Measurements from ENCODE around the gene RPL41.
A peak's percentile ranks its signal among the peaks of the same experiment; 100 is the strongest.
"Not testable (repeated sequence)": the region's sequence is repeated elsewhere in the genome, so short reads cannot be mapped to it uniquely, and the experiment has no call there.

Gene RPL41

GRCh38 chr12:56103066-56103711 is 13.2 kb upstream of the RPL41 start:
- DNase-seq (ENCODE audit: low spot score) = no peak

- no peak for DNase-seq (ENCODE audit: low spot score)
These were observed 12.7 kb upstream of the RPL41 start for GRCh38 chr12:56103823-56104108.

DNA sequence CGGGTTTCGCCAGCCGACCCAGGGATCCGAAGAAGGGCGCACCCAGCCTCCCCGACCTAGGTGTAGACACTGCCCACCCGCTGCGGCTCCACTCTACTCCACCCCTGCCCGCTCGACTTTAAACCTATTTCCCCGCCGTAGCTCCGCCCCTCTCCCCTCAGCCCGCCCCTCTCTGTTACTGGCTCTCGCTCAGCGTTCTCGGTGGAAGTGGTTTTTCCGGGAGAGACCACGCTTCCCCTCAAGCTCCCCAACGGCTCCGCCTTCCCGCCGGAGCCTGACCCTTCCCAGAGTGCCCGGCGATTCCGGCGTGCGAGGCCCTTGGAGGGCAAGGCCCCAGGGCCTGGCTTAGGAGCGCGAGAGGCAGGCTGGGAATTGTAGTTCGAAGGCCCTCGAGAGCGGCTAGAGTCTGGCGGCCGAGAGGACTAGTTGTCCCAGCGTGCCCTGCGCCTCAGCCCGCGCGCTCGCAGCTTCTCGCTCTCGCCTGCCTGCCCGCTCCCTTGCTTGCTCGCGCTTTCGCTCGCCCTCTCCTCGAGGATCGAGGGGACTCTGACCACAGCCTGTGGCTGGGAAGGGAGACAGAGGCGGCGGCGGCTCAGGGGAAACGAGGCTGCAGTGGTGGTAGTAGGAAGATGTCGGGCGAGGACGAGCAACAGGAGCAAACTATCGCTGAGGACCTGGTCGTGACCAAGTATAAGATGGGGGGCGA is 12.2 kb upstream of the RPL41 start, which contains the start of gene PA2G4:
TSS of gene PA2G4 (plus strand) at position 451 of the 706 bp plus-strand sequence. CDS start at position 630, 179 bp downstream.
- peak; percentile 89 for DNase-seq (ENCODE audit: low spot score)

DNA sequence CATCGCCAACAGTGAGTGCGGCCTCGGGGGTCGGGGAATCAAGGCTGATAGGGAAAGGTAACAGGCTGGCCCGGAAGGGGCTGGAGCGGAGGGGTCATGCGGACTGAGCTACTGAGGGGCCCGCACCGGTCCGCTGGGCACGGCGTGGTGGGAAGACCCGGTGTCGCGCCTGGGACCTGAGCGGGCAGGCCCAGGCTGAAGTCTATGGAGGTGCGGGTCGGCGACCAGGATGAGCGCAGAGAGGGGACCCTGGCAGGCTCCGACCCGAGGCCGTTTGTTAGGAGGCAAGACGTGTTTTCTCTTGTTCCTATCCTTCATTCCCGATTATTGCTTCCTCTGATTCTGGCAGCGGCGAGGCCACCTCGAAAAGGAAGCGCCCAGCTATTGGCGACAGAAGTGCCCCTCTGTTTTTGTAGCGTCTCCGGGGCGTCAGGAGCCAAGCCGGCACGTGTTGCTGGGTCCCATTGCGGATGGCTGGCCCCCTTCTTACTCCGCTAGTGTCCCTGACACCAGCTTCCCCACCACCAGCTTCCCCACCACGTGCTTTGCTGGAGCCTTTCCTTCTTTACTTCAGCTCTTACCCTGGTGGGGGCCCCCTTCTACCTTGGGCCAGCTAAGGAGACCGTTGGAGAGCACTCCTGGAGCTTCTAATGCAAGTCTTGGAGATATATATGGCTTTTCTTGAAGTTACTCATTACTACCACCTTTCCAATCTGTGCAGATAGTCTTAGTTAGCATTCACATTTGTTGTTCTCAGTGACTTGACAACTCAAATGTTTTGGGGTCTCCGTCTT is 11.4 kb upstream of the RPL41 start:
- no peak for DNase-seq (ENCODE audit: low spot score)

DNA sequence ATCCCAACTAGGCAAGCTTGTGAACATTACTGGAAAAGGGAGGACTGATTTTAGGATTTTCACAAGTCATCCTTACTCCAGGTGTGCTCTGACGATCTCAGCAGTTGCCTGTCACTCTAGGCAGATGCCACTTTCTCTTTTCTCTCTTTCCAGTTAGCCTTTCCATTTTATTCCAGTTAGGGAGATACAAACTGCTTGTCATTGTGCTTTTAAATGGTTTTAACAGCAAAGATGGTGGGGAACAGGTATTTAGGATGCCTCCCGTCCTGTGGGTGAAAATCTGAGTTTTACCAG is 10.9 kb upstream of the RPL41 start:
- DNase-seq (ENCODE audit: low spot score) = no peak

- no peak for DNase-seq (ENCODE audit: low spot score)
These were observed 9.2 kb upstream of the RPL41 start for GRCh38 chr12:56107242-56107641.

DNA sequence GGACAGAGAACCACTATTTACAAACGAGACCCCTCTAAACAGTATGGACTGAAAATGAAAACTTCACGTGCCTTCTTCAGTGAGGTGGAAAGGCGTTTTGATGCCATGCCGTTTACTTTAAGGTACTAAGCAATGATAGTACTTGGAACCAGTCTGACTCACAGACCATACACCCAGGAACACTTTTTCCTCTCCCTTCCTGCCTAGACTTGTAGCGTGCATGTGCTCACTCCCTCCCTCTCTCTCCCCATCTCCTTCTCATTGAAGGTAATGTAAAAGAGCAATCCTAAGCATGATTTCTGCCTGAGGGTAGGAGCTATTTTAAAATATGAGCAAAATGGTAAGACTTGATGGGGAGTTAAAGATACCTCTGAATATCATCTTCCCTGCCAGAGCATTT is 5.9 kb upstream of the RPL41 start:
- DNase-seq (ENCODE audit: low spot score) = no peak

DNA sequence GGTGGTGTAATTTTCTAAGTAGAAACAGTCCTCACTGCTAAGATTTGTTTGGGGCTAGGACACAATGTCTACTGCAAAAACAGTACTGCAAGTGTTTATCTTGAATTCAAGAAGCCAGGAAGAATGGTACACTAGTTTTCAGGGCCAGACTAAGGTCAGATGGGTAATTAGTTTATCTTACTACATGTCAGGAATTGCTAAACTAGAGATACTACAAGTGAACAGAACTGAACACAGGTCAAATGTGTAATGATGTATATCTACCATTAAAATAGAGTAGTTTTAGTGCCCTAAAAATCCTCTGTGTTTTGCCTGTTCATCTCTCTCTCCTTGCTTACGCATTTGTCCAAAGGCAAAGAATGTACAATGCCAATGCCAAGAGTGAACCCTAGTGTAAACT is 2.3 kb upstream of the RPL41 start:
- DNase-seq (ENCODE audit: low spot score) = no peak

- no peak for DNase-seq (ENCODE audit: low spot score)
These were observed 1.1 kb upstream of the RPL41 start for GRCh38 chr12:56115329-56115728.

GRCh38 chr12:56117082-56117706 is 761 bp downstream of the RPL41 start:
- DNase-seq (ENCODE audit: low spot score) = not testable (repeated sequence)

DNA sequence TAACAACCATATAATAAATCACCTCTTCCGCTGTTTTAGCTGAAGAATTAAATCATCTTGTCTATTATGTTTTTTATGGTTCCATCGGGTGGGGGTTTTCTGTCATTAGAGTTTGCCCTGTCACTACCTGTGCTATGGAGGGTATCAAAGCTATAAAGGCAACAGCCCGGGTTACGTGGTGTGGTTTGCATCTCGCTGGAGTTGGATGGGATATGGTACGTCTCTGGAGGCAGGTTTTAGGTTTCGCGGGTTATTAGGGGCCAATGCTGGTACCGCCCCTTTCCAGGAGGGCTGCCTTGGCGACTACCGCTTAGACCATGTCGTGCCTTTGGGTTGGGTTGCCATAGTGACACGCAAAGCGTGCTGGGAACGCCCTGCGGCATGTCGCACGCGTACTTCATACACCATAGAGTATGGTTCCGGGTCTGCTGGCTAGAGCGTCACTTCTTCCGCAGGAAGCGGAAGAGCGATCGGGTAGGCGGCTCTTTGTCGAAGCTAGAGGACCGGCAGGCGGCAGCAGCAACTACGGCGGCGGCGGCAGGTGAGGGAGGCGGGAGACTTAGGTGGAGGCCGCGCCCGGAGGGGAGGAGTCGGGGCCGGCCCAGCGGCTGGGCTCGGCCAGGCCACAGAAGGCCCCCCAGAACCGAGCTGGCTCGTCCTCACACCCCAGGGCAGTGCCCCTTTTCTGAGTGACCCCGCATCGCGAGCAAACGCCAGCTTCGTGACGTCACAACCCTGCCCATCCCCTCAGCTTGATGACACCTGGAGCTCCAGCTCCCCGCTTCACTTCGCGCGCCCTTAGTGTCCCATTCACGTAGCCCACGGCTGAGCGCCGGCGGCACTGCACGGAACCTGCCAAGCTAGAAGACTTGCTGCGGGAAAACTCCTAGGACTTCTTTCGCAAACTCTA is 1.6 kb downstream of the RPL41 start, which contains the start of gene ZC3H10:
TSS of gene ZC3H10 (plus strand) at position 489 of the 910 bp plus-strand sequence. CDS start 2,297 bp downstream, outside the sequence.
- DNase-seq (ENCODE audit: low spot score) = peak; percentile 78

- no peak for DNase-seq (ENCODE audit: low spot score)
These were observed 2.4 kb downstream of the RPL41 start for GRCh38 chr12:56118688-56119357.

DNA sequence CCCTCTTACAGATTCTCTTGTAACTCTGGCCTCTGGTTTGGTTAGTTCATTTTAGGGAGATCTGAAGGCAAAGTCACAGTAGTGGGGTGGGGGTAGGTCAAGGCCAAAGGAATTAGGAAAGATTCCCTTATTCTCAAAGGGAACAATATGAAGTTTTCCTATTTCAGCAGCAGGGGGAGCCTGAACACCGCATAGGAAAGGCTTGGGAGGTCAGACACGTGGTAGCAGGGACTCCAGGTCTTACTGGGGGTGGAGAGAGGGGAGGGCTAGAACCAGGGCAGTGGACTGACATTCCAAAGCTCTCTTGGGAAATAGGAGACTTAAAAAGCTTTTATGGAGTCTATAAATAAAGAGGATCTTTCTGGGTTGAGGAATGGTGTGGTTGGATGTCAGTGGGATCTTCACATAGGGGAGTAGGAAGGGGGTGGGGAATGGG is 2.9 kb downstream of the RPL41 start:
- peak; percentile 95 for DNase-seq (ENCODE audit: low spot score)

DNA sequence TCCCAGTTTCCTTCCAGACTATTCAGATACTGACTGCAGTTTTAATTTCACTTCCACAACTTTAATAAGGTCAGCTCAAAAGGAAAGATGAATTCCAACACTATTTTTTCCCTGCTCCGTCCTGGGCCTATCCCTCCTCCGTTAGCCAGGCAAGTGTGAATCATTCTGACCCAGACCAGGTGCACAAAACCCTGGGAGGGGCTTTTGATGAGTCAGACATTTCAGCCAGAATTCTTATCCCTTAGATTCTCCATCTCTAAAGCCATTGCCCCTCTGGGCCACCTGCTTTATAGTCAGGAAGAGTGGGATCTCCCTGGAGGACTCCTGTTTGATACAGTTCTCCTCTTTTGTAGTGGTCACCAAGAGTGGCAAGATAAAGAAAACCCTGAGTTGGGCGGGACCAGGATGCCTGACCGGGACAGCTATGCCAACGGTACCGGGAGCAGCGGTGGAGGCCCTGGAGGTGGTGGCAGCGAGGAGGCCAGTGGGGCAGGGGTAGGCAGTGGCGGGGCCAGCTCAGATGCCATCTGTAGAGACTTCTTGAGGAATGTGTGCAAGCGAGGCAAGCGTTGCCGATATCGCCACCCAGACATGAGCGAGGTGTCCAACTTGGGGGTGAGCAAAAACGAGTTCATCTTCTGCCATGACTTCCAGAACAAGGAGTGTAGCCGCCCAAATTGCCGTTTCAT is 3.9 kb downstream of the RPL41 start:
- no peak for DNase-seq (ENCODE audit: low spot score)

DNA sequence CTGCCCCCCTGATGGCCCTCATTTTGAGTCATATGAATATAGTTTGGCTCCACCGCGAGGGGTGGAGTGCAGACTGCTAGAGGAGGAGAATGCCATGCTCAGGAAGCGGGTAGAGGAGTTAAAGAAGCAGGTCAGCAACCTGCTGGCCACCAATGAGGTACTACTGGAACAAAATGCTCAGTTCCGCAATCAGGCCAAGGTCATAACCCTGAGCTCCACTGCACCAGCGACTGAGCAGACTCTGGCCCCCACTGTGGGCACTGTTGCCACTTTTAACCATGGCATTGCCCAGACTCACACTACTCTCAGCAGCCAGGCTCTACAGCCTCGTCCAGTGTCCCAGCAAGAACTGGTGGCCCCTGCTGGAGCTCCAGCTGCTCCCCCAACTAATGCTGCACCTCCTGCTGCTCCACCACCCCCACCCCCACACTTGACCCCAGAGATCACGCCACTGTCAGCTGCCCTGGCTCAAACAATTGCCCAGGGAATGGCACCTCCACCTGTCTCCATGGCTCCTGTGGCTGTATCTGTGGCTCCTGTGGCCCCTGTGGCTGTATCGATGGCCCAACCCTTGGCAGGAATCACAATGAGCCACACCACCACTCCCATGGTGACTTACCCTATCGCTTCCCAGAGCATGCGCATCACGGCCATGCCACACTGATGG is 4.9 kb downstream of the RPL41 start:
- DNase-seq (ENCODE audit: low spot score) = no peak

DNA sequence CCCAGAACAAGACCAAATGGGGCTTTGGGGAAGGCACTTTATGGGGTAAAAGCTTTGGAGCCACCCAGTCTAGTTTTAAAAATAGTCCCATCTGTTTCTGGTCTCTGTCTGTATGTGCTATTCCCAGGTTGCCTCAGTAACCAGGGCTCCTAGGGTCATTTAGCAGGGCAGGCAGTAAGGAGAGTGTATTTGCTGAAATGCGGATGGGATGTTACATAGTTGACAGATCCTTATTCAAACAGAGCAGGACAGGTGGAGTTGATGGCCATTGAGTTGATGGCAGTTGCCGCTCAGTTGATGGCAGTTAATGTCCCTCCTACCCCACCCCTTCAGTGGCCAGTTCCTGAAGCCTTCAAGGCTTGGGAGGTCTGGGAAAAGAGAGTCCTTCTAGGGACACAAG is 6.2 kb downstream of the RPL41 start:
- peak; percentile 49 for DNase-seq (ENCODE audit: low spot score)

GRCh38 chr12:56124133-56124532 is 7.7 kb downstream of the RPL41 start:
- DNase-seq (ENCODE audit: low spot score) = no peak

- DNase-seq (ENCODE audit: low spot score) = no peak
These were observed 10.4 kb downstream of the RPL41 start for GRCh38 chr12:56126732-56127239.

GRCh38 chr12:56127485-56127887 is 11.1 kb downstream of the RPL41 start:
- DNase-seq (ENCODE audit: low spot score) = no peak

Measured in HuH-7.5 (cell line).